ENCODE data around the gene BLOC1S3.

GRCh38 chr19:45216667-45217066, 38.1 kb downstream of the BLOC1S3 start:
- TF ChIP-seq CTCF (IDR thresholded peaks at IDR 0.05 in 8 of 11, conservative IDR thresholded peaks at IDR 0.05 in 3 of 11) (no peak), POLR2AphosphoS5 (IDR thresholded peaks at IDR 0.05) (no peak), POLR2A (IDR thresholded peaks at IDR 0.05) (no peak)

Data from spleen (tissue), 7 donors.